HCT116 (cell line): ENCODE data around the gene PCDHGA1. TPM values are rescaled to one million over a fixed set of nuclear protein-coding genes. Genes with fewer than 3 reads are reported as not detected.
"Not testable (repeated sequence)": the region's sequence is repeated elsewhere in the genome, so short reads cannot be mapped to it uniquely, and the experiment has no call there.

Experiments used
- ATAC-seq: fragments of 200-7000 bp; cut with Tn5 transposase; 2 replicates; pipeline ENCODE4 v1.9.1; 2020; ENCODE audit warnings: mild to moderate bottlenecking, moderate library complexity
- BruUV-seq: library from RNA; stranded (reverse); fragments of 400-500 nt; replicated peaks from 2 replicates; lab custom pipeline; 2021; lab: Mats Ljungman, UMichigan
- CTCF ChIA-PET: fragments of 300-600 bp; sonication (Branson Sonifier 250); formaldehyde crosslinking; loops from one replicate; lab custom pipeline; 2021; ENCODE audit warnings: antibody characterized with exemption; lab: Charles Lee
- POLR2A ChIA-PET: fragments of 300-600, 350-600 bp; sonication (Branson Sonifier 250); formaldehyde crosslinking; loops from one replicate; lab custom pipeline; 2021; ENCODE audit warnings: antibody characterized with exemption; lab: Charles Lee
- RAD21 ChIA-PET, 2 experiments: fragments of 300-600 bp; sonication (Branson Sonifier 250); formaldehyde crosslinking; loops; one replicate each; lab custom pipeline; 2023; ENCODE audit warnings: low total read pairs in 2 of 2; ENCODE audit not compliant: uncharacterized antibody in 2 of 2, unreplicated experiment in 2 of 2, low non-redundant PET in 1 of 2; lab: Charles Lee
- DNase-seq: peaks from one replicate; pipeline ENCODE4 v3.0.0-alpha.2; 2010; ENCODE audit warnings: low read depth, low spot score
- H2AFZ ChIP-seq: fragments of 200-600 bp; shearing (Covaris generic), sonication (generic); 2 replicates; pipeline ENCODE4 v1.6.1; 2017; ENCODE audit warnings: low read depth, mixed run types, mixed read lengths, antibody characterized with exemption, low read length; ENCODE audit not compliant: poor library complexity, severe bottlenecking
- H3K27ac ChIP-seq: 2 replicates; pipeline ENCODE4 v1.5.1; 2012; ENCODE audit warnings: low read depth, low read length
- H3K27me3 ChIP-seq: fragments of 200-600 bp; sonication (generic); 2 replicates; pipeline ENCODE4 v1.6.1; 2016; ENCODE audit warnings: mixed run types, low read length, mixed read lengths; ENCODE audit not compliant: insufficient read depth
- H3K36me3 ChIP-seq, 2 experiments: fragments of 200-500 bp in 1 of 2; fragments of 200-600 bp in 1 of 2; sonication (Bioruptor generic) in 1 of 2; sonication (generic) in 1 of 2; 2 replicates each; pipeline versions ENCODE4 v1.5.1 to v1.6.1; 2014 to 2016; ENCODE audit warnings: low read length in 2 of 2, inconsistent platforms in 1 of 2, mixed read lengths in 1 of 2, mixed run types in 1 of 2; ENCODE audit not compliant: insufficient read depth in 2 of 2, control insufficient read depth in 1 of 2
- H3K4me1 ChIP-seq, 2 experiments: fragments of 200-600 bp in 1 of 2; sonication (generic) in 1 of 2; 2 replicates each; pipeline versions ENCODE4 v1.5.1 to v1.6.1; 2012 to 2017; ENCODE audit warnings: low read length in 2 of 2, inconsistent platforms in 1 of 2, mild to moderate bottlenecking in 1 of 2, mixed read lengths in 1 of 2, mixed run types in 1 of 2, moderate library complexity in 1 of 2; ENCODE audit not compliant: insufficient read depth in 2 of 2, control insufficient read depth in 1 of 2
- H3K4me2 ChIP-seq: fragments of 200-600 bp; sonication (generic); 2 replicates; pipeline ENCODE4 v1.6.1; 2017; ENCODE audit warnings: mixed run types, low read length, mixed read lengths
- H3K4me3 ChIP-seq, 2 experiments: fragments of 200-600 bp in 1 of 2; sonication (generic) in 1 of 2; replicated peaks in 1 of 2; 2 replicates each; pipeline ENCODE4 v1.5.1; 2011 to 2016; ENCODE audit warnings: low read length in 2 of 2, control low read depth in 1 of 2, low read depth in 1 of 2, mild to moderate bottlenecking in 1 of 2, mixed read lengths in 1 of 2, mixed run types in 1 of 2
- H3K79me2 ChIP-seq: fragments of 200-600 bp; sonication (generic); 2 replicates; pipeline ENCODE4 v1.6.1; 2017; ENCODE audit warnings: mild to moderate bottlenecking, mixed run types, low read length, moderate library complexity, mixed read lengths; ENCODE audit not compliant: insufficient read depth
- H3K9ac ChIP-seq: fragments of 200-600 bp; sonication (generic); 2 replicates; pipeline ENCODE4 v1.6.1; 2016; ENCODE audit warnings: low read length, mixed read lengths
- H3K9me2 ChIP-seq: fragments of 200-600 bp; sonication (generic), shearing (Covaris generic); 2 replicates; pipeline ENCODE4 v1.6.1; 2017; ENCODE audit warnings: mixed run types, mild to moderate bottlenecking, moderate library complexity; ENCODE audit not compliant: insufficient read depth
- H3K9me3 ChIP-seq, 2 experiments: fragments of 200-500 bp in 1 of 2; fragments of 200-600 bp in 1 of 2; sonication (Bioruptor generic) in 1 of 2; sonication (generic) in 1 of 2; 2 replicates each; pipeline ENCODE4 v1.6.1; 2014 to 2017; ENCODE audit warnings: low read length in 2 of 2, mixed read lengths in 2 of 2, inconsistent platforms in 1 of 2, low read depth in 1 of 2, mild to moderate bottlenecking in 1 of 2, mixed run types in 1 of 2, moderate library complexity in 1 of 2; ENCODE audit not compliant: control insufficient read depth in 1 of 2, insufficient read depth in 1 of 2
- H4K20me1 ChIP-seq: fragments of 200-600 bp; sonication (generic), shearing (Covaris generic); 2 replicates; pipeline ENCODE4 v1.6.1; 2017; ENCODE audit warnings: mixed run types, mild to moderate bottlenecking, moderate library complexity; ENCODE audit not compliant: insufficient read depth
- ATF3 ChIP-seq: IDR thresholded peaks from 2 replicates; pipeline ENCODE4 v1.6.1; 2012
- CTCF ChIP-seq, 3 experiments: fragments of 200-600 bp in 1 of 3; sonication (generic) in 1 of 3; IDR thresholded peaks in 2 of 3; conservative IDR thresholded peaks in 1 of 3; 2 replicates each; pipeline ENCODE4 v1.5.1; 2012 to 2017; ENCODE audit warnings: low read depth in 2 of 3, low read length in 2 of 3, antibody characterized with exemption in 1 of 3, borderline replicate concordance in 1 of 3, control low read depth in 1 of 3, mild to moderate bottlenecking in 1 of 3, mixed read lengths in 1 of 3, mixed run types in 1 of 3, moderate library complexity in 1 of 3; ENCODE audit not compliant: insufficient read depth in 1 of 3
- ELF1 ChIP-seq: IDR thresholded peaks from 2 replicates; pipeline ENCODE4 v1.6.1; 2012; ENCODE audit warnings: low read depth, borderline replicate concordance
- EZH2 ChIP-seq: fragments of 200-600 bp; sonication (generic); IDR thresholded peaks from 2 replicates; pipeline ENCODE4 v1.6.1; 2017; ENCODE audit warnings: antibody characterized with exemption, mixed run types
- EZH2phosphoT487 ChIP-seq: fragments of 200-600 bp; IDR thresholded peaks from 2 replicates; pipeline ENCODE4 v1.6.1; 2018; ENCODE audit warnings: antibody characterized with exemption, borderline replicate concordance
- FOSL1 ChIP-seq: IDR thresholded peaks from 2 replicates; pipeline ENCODE4 v1.6.1; 2012; ENCODE audit warnings: low read depth
- JUND ChIP-seq: IDR thresholded peaks from 2 replicates; pipeline ENCODE4 v1.6.1; 2012
- POLR2A ChIP-seq: IDR thresholded peaks from 2 replicates; pipeline ENCODE4 v1.7.0; 2011; ENCODE audit warnings: borderline replicate concordance; ENCODE audit not compliant: insufficient read depth, insufficient read length; ENCODE audit errors: extremely low read depth
- POLR2AphosphoS5 ChIP-seq: IDR thresholded peaks from 2 replicates; pipeline ENCODE4 v1.6.1; 2011; ENCODE audit warnings: mild to moderate bottlenecking, low read depth, low read length, moderate library complexity
- RAD21 ChIP-seq: IDR thresholded peaks from 2 replicates; pipeline ENCODE4 v1.6.1; 2012; ENCODE audit warnings: low read depth, mild to moderate bottlenecking
- SRF ChIP-seq: IDR thresholded peaks from 2 replicates; pipeline ENCODE4 v1.6.1; 2012; ENCODE audit warnings: low read depth
- TCF7L2 ChIP-seq: IDR thresholded peaks from 2 replicates; pipeline ENCODE4 v1.7.0; 2011; ENCODE audit warnings: borderline replicate concordance, inconsistent platforms; ENCODE audit not compliant: insufficient read depth, insufficient read length; ENCODE audit errors: extremely low read depth
- YY1 ChIP-seq: IDR thresholded peaks from 2 replicates; pipeline ENCODE4 v1.6.1; 2011; ENCODE audit warnings: low read length, low read depth, moderate library complexity, mild to moderate bottlenecking; ENCODE audit not compliant: insufficient replicate concordance; ENCODE audit errors: extremely low read depth
- ZBTB33 ChIP-seq: IDR thresholded peaks from 2 replicates; pipeline ENCODE4 v1.6.1; 2011; ENCODE audit warnings: mild to moderate bottlenecking, low read length, moderate library complexity; ENCODE audit not compliant: insufficient replicate concordance; ENCODE audit errors: extremely low read depth
- intact Hi-C: fragments of 100-400 bp; cut with micrococcal nuclease; formaldehyde crosslinking; loops from 2 replicates; pipeline ENCODE4 v1.10.0; 2022
- total RNA-seq: library from RNA; stranded (reverse); gene quantifications from one replicate; pipeline ENCODE4 v1.2.1, GENCODE V29; 2021; ENCODE audit not compliant: unreplicated experiment

Gene PCDHGA1
- total RNA-seq, 1 experiment from 2014 or later, result 0.05 TPM

GRCh38 chr5:141328231-141328630, 2.1 kb upstream of the PCDHGA1 start:
- POLR2A ChIA-PET, result no interaction called here
- DNase-seq (no peak), ATAC-seq (no peak)
- RAD21 ChIA-PET, result no interaction called here
- H3K9me3 ChIP-seq, result no peaks in the 10 kb centered on the region
- H3K4me3 ChIP-seq, result no peak overlapping the region
- H3K79me2 ChIP-seq, result no peaks in the 10 kb centered on the region
- no peak overlapping the region for H3K27ac ChIP-seq
- intact Hi-C loops, result no loop called here
- CTCF ChIA-PET, result interaction anchor here (1.7 kb wide), 1 partner anchor 8 kb away, joined by 6 read pairs; the partner anchor contains the start of gene TAF7
- no peaks in the 10 kb centered on the region for H3K27me3 ChIP-seq
- no peak for TF ChIP-seq ZBTB33
- TF ChIP-seq POLR2A, result no peak
- no peak for TF ChIP-seq RAD21
- TF ChIP-seq EZH2phosphoT487, result no peak
- no peak for TF ChIP-seq TCF7L2
- TF ChIP-seq FOSL1, result no peak
- TF ChIP-seq ATF3, result no peak
- no peak for TF ChIP-seq YY1
- TF ChIP-seq CTCF (IDR thresholded peaks at IDR 0.05 in 2 of 3, conservative IDR thresholded peaks at IDR 0.05 in 1 of 3; ENCODE audit: borderline replicate concordance in 1 of 3, insufficient read depth in 1 of 3, low read depth in 2 of 3, low read length in 2 of 3), result no peak
- TF ChIP-seq SRF, result no peak
- TF ChIP-seq JUND, result no peak
- no peak for TF ChIP-seq EZH2
- TF ChIP-seq POLR2AphosphoS5, result no peak
- no peak for TF ChIP-seq ELF1
- H3K4me2 ChIP-seq, result no peak overlapping the region
- no peak overlapping the region for H3K9ac ChIP-seq
- no peaks in the 10 kb centered on the region for H3K4me1 ChIP-seq
- no TSS peak for BruUV-seq
- no peaks in the 10 kb centered on the region for H4K20me1 ChIP-seq
- H3K36me3 ChIP-seq, result no peaks in the 10 kb centered on the region
- no peaks in the 10 kb centered on the region for H3K9me2 ChIP-seq
- no peak overlapping the region for H2AFZ ChIP-seq

- intact Hi-C loops, BruUV-seq, H3K4me2 ChIP-seq, H4K20me1 ChIP-seq, H3K36me3 ChIP-seq, H3K79me2 ChIP-seq, RAD21 ChIA-PET, H3K27me3 ChIP-seq, H3K9me3 ChIP-seq, ATAC-seq, H3K4me3 ChIP-seq, DNase-seq, CTCF ChIA-PET, H2AFZ ChIP-seq, H3K9me2 ChIP-seq, H3K4me1 ChIP-seq, H3K27ac ChIP-seq, POLR2A ChIA-PET, H3K9ac ChIP-seq: not testable (repeated sequence)
These were observed 2.3 kb downstream of the PCDHGA1 start for GRCh38 chr5:141332571-141332970.
